ENCODE data around the gene ERBB3.
A peak's percentile ranks its signal among the peaks of the same experiment; 100 is the strongest.
"Not testable (repeated sequence)": the region's sequence is repeated elsewhere in the genome, so short reads cannot be mapped to it uniquely, and the experiment has no call there.

The ERBB3 gene

DNA sequence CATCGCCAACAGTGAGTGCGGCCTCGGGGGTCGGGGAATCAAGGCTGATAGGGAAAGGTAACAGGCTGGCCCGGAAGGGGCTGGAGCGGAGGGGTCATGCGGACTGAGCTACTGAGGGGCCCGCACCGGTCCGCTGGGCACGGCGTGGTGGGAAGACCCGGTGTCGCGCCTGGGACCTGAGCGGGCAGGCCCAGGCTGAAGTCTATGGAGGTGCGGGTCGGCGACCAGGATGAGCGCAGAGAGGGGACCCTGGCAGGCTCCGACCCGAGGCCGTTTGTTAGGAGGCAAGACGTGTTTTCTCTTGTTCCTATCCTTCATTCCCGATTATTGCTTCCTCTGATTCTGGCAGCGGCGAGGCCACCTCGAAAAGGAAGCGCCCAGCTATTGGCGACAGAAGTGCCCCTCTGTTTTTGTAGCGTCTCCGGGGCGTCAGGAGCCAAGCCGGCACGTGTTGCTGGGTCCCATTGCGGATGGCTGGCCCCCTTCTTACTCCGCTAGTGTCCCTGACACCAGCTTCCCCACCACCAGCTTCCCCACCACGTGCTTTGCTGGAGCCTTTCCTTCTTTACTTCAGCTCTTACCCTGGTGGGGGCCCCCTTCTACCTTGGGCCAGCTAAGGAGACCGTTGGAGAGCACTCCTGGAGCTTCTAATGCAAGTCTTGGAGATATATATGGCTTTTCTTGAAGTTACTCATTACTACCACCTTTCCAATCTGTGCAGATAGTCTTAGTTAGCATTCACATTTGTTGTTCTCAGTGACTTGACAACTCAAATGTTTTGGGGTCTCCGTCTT lies 25.0 kb downstream of the ERBB3 start:
- H3K27me3 Mint-ChIP-seq, result no peaks in the 10 kb centered on the region
- H3K27ac Mint-ChIP-seq (ENCODE audit: low read depth), result peak overlapping the region; percentile 98
- peak overlapping the region; percentile 99 for H3K4me3 Mint-ChIP-seq
- peaks cover 65% of the 10 kb centered on the region for H3K4me1 Mint-ChIP-seq
- peak in 1 of 2 donors; percentile 19 for DNase-seq (ENCODE audit: low spot score in 2 of 2)
- peaks cover 44% of the 10 kb centered on the region for H3K36me3 Mint-ChIP-seq (ENCODE audit: insufficient read depth)
- ATAC-seq (replicated peaks; ENCODE audit: extremely low read depth, poor library complexity, severe bottlenecking), result no peak
- H3K9me3 Mint-ChIP-seq, result no peaks in the 10 kb centered on the region

GRCh38 chr12:56105609-56105902 lies 25.6 kb downstream of the ERBB3 start:
- ATAC-seq (replicated peaks; ENCODE audit: extremely low read depth, poor library complexity, severe bottlenecking), result no peak
- H3K27me3 Mint-ChIP-seq, result no peaks in the 10 kb centered on the region
- H3K36me3 Mint-ChIP-seq (ENCODE audit: insufficient read depth), result peaks cover 49% of the 10 kb centered on the region

GRCh38 chr12:56107242-56107641 lies 27.3 kb downstream of the ERBB3 start:
- no peak for ATAC-seq (replicated peaks; ENCODE audit: extremely low read depth, poor library complexity, severe bottlenecking)
- peaks cover 65% of the 10 kb centered on the region for H3K36me3 Mint-ChIP-seq (ENCODE audit: insufficient read depth)
- no peak overlapping the region for H3K4me3 Mint-ChIP-seq
- H3K4me1 Mint-ChIP-seq, result peaks cover 49% of the 10 kb centered on the region
- H3K9me3 Mint-ChIP-seq, result no peaks in the 10 kb centered on the region
- no peak for DNase-seq (ENCODE audit: low spot score in 2 of 2)
- H3K27me3 Mint-ChIP-seq, result no peaks in the 10 kb centered on the region
- H3K27ac Mint-ChIP-seq (ENCODE audit: low read depth), result no peak overlapping the region

More at GRCh38 chr12:56105609-56105902, 25.6 kb downstream of the ERBB3 start:
- Mint-ChIP-seq H3K9me3 (no peaks in the 10 kb centered on the region), H3K4me1 (peaks cover 65% of the 10 kb centered on the region), H3K27ac (ENCODE audit: low read depth) (peak overlapping the region; percentile 98), H3K4me3 (peak overlapping the region; percentile 99)
- DNase-seq (ENCODE audit: low spot score in 2 of 2), result no peak

- no peak overlapping the region for H3K4me3 Mint-ChIP-seq
- H3K4me1 Mint-ChIP-seq, result peaks cover 17% of the 10 kb centered on the region
- H3K9me3 Mint-ChIP-seq, result no peaks in the 10 kb centered on the region
- no peak overlapping the region for H3K27ac Mint-ChIP-seq (ENCODE audit: low read depth)
- H3K27me3 Mint-ChIP-seq, result no peaks in the 10 kb centered on the region
- H3K36me3 Mint-ChIP-seq (ENCODE audit: insufficient read depth), result peaks cover 68% of the 10 kb centered on the region
- DNase-seq (ENCODE audit: low spot score in 2 of 2) (no peak), ATAC-seq (replicated peaks; ENCODE audit: extremely low read depth, poor library complexity, severe bottlenecking) (no peak)
Measured at GRCh38 chr12:56110571-56110970, 30.6 kb downstream of the ERBB3 start.

DNA sequence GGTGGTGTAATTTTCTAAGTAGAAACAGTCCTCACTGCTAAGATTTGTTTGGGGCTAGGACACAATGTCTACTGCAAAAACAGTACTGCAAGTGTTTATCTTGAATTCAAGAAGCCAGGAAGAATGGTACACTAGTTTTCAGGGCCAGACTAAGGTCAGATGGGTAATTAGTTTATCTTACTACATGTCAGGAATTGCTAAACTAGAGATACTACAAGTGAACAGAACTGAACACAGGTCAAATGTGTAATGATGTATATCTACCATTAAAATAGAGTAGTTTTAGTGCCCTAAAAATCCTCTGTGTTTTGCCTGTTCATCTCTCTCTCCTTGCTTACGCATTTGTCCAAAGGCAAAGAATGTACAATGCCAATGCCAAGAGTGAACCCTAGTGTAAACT lies 34.1 kb downstream of the ERBB3 start:
- Mint-ChIP-seq H3K4me3 (no peak overlapping the region), H3K4me1 (peaks cover 26% of the 10 kb centered on the region), H3K9me3 (no peaks in the 10 kb centered on the region), H3K36me3 (ENCODE audit: insufficient read depth) (peaks cover 74% of the 10 kb centered on the region), H3K27me3 (no peaks in the 10 kb centered on the region), H3K27ac (ENCODE audit: low read depth) (no peak overlapping the region)
- ATAC-seq (replicated peaks; ENCODE audit: extremely low read depth, poor library complexity, severe bottlenecking), result no peak
- no peak for DNase-seq (ENCODE audit: low spot score in 2 of 2)

DNA sequence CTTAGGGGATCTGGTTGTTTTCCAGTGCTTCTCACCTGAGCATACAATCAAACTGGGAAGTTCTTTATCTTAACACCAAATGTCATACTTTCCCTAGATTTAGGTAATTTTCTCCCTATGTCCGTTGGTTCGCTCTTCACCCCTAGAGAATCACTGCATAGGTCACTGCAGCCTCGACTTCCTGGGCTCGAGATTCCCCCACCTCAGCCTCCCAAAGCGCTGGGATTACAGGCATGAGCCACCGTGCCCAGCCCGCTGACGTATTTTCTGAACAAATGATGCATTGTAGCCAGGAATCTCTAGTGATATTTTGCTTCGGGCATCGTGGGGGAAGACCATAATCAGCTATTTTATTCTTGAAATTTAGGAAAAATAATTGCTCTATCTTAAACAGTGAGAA lies 35.4 kb downstream of the ERBB3 start:
- peaks cover 72% of the 10 kb centered on the region for H3K36me3 Mint-ChIP-seq (ENCODE audit: insufficient read depth)
- DNase-seq (ENCODE audit: low spot score in 2 of 2) (no peak), ATAC-seq (replicated peaks; ENCODE audit: extremely low read depth, poor library complexity, severe bottlenecking) (no peak)
- H3K27ac Mint-ChIP-seq (ENCODE audit: low read depth), result peak overlapping the region; percentile 100
- H3K4me3 Mint-ChIP-seq, result peak overlapping the region; percentile 95
- no peaks in the 10 kb centered on the region for H3K9me3 Mint-ChIP-seq
- peaks cover 34% of the 10 kb centered on the region for H3K4me1 Mint-ChIP-seq
- H3K27me3 Mint-ChIP-seq, result no peaks in the 10 kb centered on the region

DNA sequence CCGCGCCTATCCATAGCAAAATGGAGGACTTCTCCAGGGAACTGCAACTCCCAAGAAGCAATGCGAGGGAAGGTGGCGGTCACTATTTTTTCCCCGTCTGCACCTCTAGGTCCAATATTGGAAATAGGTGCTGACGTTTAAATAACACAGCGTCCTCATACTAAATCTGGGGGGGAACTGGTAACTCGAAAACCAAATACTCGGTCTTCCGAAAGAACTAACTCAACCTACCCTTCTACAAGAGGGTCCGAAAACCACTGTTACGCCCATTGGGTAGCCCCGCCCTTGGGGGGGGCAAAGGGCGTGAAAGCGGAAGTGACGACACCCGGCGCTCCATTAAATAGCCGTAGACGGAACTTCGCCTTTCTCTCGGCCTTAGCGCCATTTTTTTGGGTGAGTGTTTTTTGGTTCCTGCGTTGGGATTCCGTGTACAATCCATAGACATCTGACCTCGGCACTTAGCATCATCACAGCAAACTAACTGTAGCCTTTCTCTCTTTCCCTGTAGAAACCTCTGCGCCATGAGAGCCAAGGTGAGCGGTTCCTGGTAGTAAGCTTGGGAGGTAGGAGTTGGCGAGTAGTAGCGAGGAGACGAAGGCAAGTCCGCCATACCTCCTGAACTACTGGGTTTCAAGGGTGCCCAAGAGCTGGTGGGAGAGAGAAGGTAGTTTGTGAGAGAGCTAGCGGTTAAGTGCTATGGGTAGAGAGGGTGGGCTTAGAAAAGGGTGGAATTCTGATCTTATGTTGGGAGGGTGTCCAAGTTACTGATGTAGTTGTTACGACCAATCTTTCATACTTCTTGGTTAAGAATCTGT lies 36.5 kb downstream of the ERBB3 start, which contains the start of gene RPL41:
Gene RPL41, plus strand, starts transcription at position 367 of the 815 bp plus-strand sequence.
- peaks cover 60% of the 10 kb centered on the region for H3K36me3 Mint-ChIP-seq (ENCODE audit: insufficient read depth)
- peak within 1 kb of the TSS; percentile 95 for H3K4me3 Mint-ChIP-seq
- no peaks in the 10 kb centered on the region for H3K27me3 Mint-ChIP-seq

DNA sequence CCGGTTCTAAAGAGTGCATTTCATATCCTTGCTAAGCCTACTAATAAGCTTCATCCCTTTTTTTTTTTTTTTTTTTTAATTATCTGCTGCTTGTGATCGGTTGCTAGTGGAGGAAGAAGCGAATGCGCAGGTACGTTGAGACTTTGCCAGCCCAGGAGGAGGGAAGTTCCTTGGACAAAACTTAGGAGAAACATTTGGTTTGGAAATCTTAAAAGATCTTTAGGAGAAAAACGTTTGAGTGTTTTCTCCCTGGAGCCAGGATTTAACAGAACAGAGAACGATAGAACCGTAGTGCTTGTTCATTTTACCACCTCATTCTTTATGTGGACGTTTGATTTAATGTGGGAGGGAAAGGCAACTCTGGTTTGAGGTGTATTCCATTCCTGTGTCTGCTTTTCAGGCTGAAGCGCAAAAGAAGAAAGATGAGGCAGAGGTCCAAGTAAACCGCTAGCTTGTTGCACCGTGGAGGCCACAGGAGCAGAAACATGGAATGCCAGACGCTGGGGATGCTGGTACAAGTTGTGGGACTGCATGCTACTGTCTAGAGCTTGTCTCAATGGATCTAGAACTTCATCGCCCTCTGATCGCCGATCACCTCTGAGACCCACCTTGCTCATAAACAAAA lies 37.2 kb downstream of the ERBB3 start:
- H3K4me3 Mint-ChIP-seq, result peak overlapping the region; percentile 95
- H3K4me1 Mint-ChIP-seq, result peaks cover 34% of the 10 kb centered on the region
- ATAC-seq (replicated peaks; ENCODE audit: extremely low read depth, poor library complexity, severe bottlenecking); H3K27me3 Mint-ChIP-seq; H3K9me3 Mint-ChIP-seq; DNase-seq (ENCODE audit: low spot score in 2 of 2): not testable (repeated sequence)
- H3K36me3 Mint-ChIP-seq (ENCODE audit: insufficient read depth), result peaks cover 56% of the 10 kb centered on the region
- H3K27ac Mint-ChIP-seq (ENCODE audit: low read depth), result peak overlapping the region; percentile 100

More for the DNA sequence above, 36.5 kb downstream of the ERBB3 start, which contains the start of gene RPL41:
- Mint-ChIP-seq H3K9me3 (no peaks in the 10 kb centered on the region), H3K4me1 (peaks cover 34% of the 10 kb centered on the region), H3K27ac (ENCODE audit: low read depth) (peak within 1 kb of the TSS; percentile 100)
- peak; percentile 93 to 96 for DNase-seq (ENCODE audit: low spot score in 2 of 2)
- ATAC-seq (replicated peaks; ENCODE audit: extremely low read depth, poor library complexity, severe bottlenecking), result peak; percentile 44

DNA sequence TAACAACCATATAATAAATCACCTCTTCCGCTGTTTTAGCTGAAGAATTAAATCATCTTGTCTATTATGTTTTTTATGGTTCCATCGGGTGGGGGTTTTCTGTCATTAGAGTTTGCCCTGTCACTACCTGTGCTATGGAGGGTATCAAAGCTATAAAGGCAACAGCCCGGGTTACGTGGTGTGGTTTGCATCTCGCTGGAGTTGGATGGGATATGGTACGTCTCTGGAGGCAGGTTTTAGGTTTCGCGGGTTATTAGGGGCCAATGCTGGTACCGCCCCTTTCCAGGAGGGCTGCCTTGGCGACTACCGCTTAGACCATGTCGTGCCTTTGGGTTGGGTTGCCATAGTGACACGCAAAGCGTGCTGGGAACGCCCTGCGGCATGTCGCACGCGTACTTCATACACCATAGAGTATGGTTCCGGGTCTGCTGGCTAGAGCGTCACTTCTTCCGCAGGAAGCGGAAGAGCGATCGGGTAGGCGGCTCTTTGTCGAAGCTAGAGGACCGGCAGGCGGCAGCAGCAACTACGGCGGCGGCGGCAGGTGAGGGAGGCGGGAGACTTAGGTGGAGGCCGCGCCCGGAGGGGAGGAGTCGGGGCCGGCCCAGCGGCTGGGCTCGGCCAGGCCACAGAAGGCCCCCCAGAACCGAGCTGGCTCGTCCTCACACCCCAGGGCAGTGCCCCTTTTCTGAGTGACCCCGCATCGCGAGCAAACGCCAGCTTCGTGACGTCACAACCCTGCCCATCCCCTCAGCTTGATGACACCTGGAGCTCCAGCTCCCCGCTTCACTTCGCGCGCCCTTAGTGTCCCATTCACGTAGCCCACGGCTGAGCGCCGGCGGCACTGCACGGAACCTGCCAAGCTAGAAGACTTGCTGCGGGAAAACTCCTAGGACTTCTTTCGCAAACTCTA lies 38.1 kb downstream of the ERBB3 start, which contains the start of gene ZC3H10:
Gene ZC3H10, plus strand, starts transcription at position 489 of the 910 bp plus-strand sequence. CDS start 2,297 bp downstream, outside the sequence.
- DNase-seq (ENCODE audit: low spot score in 2 of 2), result peak; percentile 89 to 98
- H3K4me3 Mint-ChIP-seq, result peak within 1 kb of the TSS; percentile 95
- no peaks in the 10 kb centered on the region for H3K27me3 Mint-ChIP-seq
- H3K9me3 Mint-ChIP-seq, result no peaks in the 10 kb centered on the region
- peak; percentile 83 for ATAC-seq (replicated peaks; ENCODE audit: extremely low read depth, poor library complexity, severe bottlenecking)
- peaks cover 49% of the 10 kb centered on the region for H3K36me3 Mint-ChIP-seq (ENCODE audit: insufficient read depth)
- peak within 1 kb of the TSS; percentile 100 for H3K27ac Mint-ChIP-seq (ENCODE audit: low read depth)
- peaks cover 34% of the 10 kb centered on the region for H3K4me1 Mint-ChIP-seq

- no peaks in the 10 kb centered on the region for H3K9me3 Mint-ChIP-seq
- peak overlapping the region; percentile 95 for H3K4me3 Mint-ChIP-seq
- no peaks in the 10 kb centered on the region for H3K27me3 Mint-ChIP-seq
- ATAC-seq (replicated peaks; ENCODE audit: extremely low read depth, poor library complexity, severe bottlenecking), result no peak
- peak overlapping the region; percentile 100 for H3K27ac Mint-ChIP-seq (ENCODE audit: low read depth)
- peaks cover 34% of the 10 kb centered on the region for H3K4me1 Mint-ChIP-seq
- peaks cover 41% of the 10 kb centered on the region for H3K36me3 Mint-ChIP-seq (ENCODE audit: insufficient read depth)
- no peak for DNase-seq (ENCODE audit: low spot score in 2 of 2)
Measured at GRCh38 chr12:56118688-56119357, 38.9 kb downstream of the ERBB3 start.

GRCh38 chr12:56119361-56119796 lies 39.4 kb downstream of the ERBB3 start:
- peak overlapping the region; percentile 95 for H3K4me3 Mint-ChIP-seq
- no peaks in the 10 kb centered on the region for H3K27me3 Mint-ChIP-seq
- ATAC-seq (replicated peaks; ENCODE audit: extremely low read depth, poor library complexity, severe bottlenecking) (no peak), DNase-seq (ENCODE audit: low spot score in 2 of 2) (peak in 1 of 2 donors; percentile 32)
- peaks cover 34% of the 10 kb centered on the region for H3K4me1 Mint-ChIP-seq
- no peaks in the 10 kb centered on the region for H3K9me3 Mint-ChIP-seq
- H3K27ac Mint-ChIP-seq (ENCODE audit: low read depth), result peak overlapping the region; percentile 100
- peaks cover 39% of the 10 kb centered on the region for H3K36me3 Mint-ChIP-seq (ENCODE audit: insufficient read depth)

All from central memory CD8-positive, alpha-beta T cell (primary cell).